Stimulated activated CD8-positive, alpha-beta memory T cell treated with anti-CD3 and anti-CD28 coated beads, Interleukin-4, amount 100 ng/mL, for 1 hour (primary cell): ENCODE data around the gene PIP.
"Not testable (repeated sequence)": the region's sequence is repeated elsewhere in the genome, so short reads cannot be mapped to it uniquely, and the experiment has no call there.

Experiments
- DNase-seq, 2 donors: peaks; one replicate each; pipeline ENCODE4 v3.0.0-alpha.2; 2020; ENCODE audit warnings: low read depth in 2 of 2, low spot score in 1 of 2

PIP gene, protein sequence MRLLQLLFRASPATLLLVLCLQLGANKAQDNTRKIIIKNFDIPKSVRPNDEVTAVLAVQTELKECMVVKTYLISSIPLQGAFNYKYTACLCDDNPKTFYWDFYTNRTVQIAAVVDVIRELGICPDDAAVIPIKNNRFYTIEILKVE

DNA sequence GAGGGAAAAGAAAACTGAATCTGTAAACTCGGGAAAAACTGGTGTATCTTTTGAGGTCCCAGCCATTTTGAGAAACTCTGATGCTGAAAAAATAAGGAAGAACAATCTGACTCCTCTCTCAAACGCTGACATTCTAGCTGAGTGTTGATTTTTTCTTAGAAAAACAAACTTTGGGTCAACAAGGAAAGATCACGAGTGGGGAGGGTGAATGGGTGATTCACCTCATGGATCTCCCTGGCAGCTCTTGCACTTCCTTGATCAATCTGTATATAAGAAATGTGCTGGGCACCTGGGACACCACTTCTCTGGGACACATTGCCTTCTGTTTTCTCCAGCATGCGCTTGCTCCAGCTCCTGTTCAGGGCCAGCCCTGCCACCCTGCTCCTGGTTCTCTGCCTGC is at the start of gene PIP:
TSS of gene PIP (plus strand) at position 297 of the 400 bp plus-strand sequence. CDS start at position 337, 40 bp downstream.
- no peak for DNase-seq

DNA sequence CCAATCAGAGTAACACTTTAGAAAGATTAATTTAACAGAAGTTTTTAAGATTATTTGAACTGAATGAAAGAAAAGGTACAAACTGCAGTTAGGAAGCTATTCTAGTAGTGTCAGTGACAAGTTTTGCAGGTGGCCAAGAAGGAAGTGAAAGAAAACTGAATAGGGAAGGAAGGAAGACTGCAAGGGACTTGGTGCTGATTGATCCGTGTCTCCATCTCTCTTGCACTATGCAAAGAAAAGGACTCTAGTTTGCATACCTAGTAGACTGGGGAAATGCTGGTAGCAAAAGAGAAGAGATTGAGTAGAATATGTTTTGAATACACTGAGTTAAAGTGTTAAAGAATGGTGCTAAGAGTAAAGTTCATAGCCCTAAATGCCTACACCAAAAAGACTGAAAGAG is 46.8 kb upstream of the PIP start:
- DNase-seq = no peak

DNA sequence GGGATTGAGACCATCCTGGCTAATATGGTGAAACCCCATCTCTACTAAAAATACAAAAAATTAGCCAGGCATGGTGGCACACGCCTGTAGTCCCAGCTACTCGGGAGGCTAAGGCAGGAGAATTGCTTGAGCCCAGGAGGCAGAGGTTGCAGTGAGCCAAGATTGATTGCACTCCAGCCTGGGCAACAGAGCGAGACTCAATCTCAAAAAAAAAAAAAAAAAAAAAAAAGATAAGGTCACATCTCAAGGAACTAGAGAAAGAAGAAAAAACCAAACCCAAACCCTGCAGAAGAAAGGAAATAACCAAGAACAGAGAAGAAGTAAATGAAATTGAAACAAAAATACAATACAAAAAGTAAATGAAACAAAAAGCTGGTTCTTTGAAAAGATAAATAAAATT is 46.3 kb upstream of the PIP start:
- DNase-seq = not testable (repeated sequence)

DNA sequence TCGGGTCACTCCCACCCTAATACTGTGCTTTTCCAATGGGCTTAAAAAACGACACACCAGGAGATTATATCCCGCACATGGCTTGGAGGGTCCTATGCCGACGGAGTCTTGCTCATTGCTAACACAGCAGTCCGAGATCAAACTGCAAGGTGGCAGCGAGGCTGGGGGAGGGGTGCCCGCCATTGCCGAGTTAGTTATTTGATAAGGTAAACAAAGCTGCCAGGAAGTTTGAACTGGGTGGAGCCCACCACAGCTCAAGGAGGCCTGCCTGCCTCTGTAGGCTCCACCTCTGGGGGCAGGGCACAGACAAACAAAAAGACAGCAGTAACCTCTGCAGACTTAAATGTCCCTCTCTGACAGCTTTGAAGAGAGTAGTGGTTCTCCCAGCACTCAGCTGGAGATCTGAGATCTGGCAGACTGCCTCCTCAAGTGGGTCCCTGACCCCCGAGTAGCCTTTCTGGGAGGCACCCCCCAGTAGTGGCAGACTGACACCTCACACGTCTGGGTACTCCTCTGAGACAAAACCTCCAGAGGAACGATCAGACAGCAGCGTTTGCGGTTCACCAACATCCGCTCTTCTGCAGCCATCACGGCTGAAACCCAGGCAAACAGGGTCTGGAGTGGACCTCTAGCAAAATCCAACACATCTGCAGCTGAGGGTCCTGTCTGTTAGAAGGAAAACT is 43.2 kb upstream of the PIP start:
- DNase-seq = not testable (repeated sequence)

DNA sequence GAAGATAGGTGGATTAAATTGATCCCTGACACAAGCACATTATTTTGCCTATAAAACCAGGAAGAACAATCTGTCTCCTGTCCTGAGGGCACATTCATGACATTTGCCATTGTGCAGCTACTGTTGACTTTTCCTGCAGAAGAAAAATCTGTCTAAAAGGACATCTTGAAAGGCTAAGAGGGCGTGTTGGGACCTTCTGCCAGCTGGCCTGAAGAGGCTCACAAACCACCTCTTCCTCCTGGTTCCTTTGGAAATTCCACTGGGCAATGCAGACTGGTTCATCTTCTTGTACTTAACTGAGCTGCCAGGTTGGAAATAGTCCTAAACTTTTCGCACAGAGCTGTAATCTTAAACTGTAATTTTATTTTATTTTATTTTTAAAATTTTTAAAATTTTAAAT is 35.7 kb upstream of the PIP start:
- DNase-seq = no peak

DNA sequence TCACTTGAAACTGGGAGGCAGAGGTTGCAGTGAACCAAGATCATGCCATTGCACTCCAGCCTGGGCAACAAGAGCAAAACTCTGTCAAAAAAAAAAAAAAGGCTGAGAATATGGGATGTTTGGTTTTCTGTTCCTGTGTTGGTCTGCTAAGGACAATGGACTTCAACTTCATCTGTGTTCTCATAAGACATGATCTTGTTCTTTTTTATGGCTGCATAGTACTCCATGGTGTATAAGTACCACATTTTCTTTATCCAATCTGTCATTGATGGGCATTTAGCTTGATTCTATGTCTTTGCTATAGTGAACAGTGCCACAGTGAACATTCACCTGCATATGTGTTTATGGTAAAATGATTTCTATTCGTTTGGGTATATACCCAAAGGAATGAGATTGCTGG is 32.3 kb upstream of the PIP start:
- not testable (repeated sequence) for DNase-seq

DNA sequence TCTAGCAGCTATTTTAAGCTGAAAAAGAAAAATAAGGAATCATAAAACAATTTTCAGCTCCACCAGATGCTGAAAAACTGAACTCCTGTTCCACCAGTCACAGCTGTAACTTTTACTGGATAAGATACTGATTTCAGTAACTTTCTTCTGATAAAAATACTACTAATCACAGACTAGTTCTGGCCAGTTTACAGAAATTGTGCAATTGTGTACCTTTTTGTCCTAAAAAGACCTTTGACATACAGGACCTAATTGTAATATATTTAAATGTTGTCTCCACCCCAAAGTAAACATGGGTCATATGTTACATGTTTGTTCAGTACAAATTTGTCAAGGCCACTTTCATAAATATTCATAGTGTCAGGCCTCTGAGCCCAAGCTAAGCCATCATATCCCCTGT is 27.1 kb upstream of the PIP start:
- DNase-seq = no peak

DNA sequence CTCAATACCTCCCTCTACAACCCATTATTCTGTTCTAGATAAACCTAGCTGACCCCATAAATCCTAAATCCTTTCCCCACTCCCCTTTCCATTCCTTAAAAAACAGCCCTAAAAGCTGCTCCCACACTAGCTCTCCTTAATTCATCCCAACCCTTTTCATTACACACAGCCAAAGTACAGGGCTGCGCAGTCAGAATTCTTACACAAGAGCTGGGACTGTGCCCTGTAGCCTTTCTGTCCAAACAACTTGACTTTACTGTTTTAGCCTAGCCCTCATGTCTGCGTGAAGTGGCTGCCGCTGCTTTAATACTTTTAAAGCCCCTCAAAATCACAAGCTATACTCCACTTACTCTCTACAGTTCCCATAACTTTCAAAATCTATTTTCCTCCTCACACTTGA is 23.9 kb upstream of the PIP start:
- DNase-seq = not testable (repeated sequence)

DNA sequence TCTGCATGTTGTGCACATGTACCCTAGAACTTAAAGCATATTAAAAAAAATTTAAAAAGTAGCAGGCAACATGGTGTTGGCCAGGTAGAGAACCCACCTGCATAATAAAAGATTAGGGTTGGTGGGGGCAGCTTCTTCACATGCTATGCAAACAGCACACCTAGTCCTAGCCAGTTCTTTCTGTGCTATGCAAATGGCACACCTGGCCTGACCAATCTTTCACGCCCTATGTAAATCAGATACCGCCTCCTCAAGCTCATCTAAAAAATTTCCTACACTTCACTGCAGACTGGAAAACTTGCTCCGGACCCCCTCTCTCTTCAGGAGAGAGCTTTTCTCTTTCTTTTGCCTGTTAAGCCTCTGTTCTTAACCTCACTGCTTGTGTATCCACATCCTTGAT is 14.5 kb upstream of the PIP start:
- DNase-seq = no peak

DNA sequence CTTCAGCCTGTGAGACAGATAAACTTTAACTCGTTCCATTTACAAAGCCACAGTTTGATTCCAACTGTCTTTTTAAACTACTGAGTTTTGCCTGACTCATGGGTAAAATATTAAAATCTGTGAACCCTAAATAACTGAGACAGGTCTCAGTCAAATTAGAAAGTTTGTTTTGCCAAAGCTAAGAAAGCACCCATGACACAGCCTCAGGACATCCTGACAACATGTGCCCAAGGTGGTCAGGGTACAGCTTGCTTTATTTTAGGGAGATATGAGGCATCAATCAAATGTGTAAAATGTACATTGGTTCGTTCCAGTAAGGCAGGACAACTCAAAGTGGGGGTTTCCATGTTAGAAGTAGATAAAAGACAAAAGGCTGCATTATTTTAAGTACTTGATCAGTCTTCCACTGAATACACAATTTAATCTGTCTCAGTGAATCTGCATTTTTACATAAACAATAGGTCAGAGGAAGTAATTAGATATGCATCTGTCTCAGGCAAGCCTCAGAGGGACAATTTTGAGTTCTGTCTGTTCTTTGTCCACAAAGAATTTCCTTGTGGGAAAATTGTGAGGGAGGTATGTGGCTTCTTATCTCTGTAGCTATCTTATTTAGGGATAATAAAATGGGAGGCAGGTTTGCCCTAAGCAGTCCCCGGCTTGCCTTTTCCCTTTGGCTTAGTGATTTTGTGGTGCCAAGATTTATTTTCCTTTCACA is 11.0 kb upstream of the PIP start:
- no peak for DNase-seq

DNA sequence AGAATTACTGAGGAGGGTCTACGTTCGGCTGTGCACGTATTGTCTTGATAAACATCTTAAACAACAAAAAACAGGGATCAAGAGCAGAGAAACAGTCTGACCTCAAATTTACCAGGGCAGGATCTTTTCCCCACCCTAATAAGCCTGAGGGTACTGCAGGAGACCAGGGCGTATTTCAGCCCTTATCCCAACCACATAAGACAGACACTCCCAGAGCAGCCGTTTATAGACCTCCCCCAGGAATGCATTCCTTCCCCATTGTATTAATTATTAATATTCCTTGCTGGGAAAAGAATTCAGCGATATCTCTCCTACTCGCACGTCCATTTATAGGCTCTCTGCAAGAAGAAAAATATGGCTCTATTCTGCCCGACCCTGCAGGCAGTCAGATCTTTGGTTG is 8.6 kb upstream of the PIP start:
- DNase-seq = not testable (repeated sequence)

DNA sequence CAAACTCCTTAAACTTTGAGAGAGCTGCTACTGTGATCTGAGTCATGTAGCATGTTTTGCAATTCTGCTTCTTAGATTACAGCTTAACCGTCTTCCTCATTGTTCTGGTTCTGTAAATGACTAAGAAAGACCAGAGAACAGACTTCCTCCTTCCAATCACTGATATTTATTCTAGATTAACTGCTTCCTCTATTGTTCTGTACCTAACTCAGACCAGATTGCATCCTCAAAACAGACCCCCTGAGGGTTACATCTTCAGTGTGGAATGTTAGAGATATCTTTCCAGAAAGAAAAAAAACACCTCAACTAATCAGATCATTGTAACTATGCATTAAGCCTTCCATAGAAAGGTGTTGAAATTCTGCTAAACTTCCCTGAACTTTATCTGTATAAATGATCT is 5.7 kb upstream of the PIP start:
- DNase-seq = no peak

DNA sequence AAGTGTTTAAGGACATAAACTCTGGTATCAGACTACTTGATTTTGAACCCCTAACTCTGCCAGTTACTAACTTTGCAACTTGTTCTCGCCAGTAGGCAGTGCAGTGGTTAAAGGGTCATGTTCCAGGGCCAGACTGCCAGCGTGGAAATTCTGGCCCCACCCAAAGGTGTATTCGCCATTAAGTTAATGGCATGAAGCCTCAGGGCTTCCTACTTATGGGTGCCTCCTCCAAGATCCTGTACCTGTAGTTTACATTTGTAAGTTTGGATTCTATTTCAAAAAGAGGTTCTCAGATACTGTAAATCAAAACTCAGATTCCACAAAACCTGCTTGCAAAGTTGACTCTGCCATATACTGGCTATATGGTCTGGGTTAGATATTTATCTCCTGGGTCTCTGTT is 2.8 kb upstream of the PIP start:
- no peak for DNase-seq

DNA sequence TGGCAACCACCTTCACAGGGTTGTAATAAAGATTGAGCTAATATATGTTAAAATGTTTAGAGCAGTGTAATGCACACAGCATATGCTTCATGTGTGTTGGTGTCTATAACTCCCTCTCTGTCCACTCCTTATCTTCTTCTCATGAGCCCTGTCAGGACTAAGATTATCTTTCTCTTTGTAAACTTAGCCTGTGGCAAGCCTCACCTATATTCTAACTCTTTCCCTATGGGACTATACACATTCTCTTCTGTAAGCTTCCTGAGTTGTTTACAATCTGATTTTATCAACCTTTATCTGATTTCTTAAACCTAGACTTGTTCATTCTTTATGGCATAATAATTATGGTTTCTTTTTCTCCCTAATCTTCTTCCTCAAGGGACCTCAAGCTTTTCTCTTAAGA is 2.4 kb upstream of the PIP start:
- DNase-seq = no peak

DNA sequence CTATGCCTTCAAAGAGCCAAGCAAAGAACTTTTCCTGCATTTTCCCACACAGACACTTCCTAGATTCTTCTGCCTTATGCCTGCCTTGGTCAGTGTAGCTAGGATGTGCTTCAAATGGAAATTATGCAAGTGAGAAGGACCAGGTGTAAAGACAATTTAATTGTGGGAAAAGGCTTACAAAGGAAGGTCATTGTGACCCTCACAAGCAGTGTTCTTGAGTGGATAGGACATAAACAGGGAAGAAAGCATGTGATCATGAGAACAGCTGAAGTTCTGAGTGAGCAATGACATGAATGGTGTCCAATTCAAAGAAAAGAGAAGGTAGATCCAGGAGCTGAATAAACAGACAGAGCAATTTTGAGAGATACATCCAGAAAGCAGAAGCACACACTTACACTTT is 1.3 kb upstream of the PIP start:
- DNase-seq = no peak

DNA sequence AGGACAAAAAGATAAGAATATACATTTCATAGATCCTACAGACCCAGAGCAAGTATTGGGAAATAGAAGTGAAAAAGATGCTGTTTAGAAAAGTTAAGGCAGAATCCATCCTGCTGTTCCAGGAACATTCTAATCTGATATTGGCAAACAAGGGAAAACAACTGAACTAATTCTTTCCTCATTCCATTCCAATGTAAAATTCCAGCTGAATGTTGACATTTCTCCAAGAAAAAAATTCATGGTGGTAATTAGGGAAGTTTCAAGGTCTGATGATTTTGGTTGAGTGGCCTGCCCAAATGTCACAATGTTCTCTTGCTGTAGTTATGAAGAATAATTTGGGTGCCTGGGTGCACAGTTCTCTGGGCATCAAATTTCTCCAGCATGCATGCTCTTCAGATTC is 15.2 kb downstream of the PIP start:
- no peak for DNase-seq

DNA sequence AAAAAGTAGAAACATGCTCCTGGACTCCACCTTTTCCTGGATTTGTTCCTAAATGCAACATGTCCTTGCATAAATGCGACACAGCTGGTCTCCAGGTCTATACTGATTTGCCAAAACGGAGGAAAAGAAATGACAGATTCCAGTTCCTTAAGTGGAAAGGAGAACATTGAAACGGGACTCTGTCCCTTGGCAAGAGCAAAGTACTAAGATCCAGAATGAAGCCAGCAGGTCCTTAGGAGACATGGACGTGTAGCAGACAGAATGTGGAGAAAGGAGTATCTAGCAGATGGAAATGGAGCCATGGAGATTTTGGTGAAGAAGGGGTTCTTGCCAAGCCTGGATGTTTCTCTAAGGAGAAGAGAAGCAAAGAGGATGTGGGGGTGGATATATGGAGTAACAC is 16.2 kb downstream of the PIP start:
- DNase-seq = no peak

DNA sequence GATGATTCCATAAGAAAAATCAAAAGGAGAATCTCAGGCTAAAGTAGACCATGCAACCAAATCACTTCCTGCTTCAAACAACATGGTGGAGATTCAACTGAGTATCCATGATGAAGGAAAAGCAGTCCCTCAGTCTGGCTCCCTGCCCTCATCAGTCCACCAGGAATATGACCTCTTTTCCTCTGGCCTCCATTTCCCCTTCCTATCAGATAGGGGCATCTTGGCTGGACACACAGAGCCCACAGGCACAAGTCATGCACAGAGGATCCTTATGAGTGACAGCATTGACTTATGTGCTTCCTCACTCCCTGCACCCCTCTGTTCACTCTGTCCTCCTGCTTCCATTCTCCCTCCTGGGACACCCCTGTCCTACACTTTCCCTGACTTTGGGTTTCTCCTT is 16.8 kb downstream of the PIP start:
- no peak for DNase-seq

DNA sequence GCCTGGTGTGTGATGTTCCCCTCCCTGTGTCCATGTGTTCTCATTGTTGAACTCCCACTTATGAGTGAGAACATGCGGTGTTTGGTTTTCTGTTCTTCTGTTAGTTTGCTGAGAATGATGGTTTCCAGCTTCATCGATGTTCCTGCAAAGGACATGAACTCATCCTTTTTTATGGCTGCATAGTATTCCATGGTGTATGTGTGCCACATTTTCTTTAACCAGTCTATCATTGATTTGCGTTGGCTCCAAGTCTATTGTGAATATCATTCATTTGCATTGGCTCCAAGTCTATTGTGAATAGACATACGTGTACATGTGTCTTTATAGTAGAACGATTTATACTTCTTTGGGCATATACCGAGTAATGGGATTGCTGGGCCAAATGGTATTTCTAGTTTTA is 18.8 kb downstream of the PIP start:
- DNase-seq = not testable (repeated sequence)

DNA sequence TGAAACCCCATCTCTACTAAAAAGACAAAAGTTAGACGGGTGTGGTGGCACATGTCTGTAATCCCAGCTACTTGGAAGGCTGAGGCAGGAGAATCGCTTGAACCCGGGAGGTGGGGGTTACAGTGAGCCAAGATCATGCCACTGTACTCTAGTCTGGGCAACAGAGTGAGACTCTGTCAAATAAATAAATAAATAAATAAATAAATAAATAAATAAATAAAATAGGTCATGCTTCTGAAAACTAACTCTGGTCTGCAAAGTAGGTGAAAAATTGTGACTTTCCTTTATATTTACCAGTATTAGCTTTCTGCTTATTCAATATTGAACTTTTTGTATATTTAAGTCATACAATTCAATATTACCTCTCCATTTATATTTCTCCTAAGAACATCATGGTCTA is 26.7 kb downstream of the PIP start:
- DNase-seq = not testable (repeated sequence)

DNA sequence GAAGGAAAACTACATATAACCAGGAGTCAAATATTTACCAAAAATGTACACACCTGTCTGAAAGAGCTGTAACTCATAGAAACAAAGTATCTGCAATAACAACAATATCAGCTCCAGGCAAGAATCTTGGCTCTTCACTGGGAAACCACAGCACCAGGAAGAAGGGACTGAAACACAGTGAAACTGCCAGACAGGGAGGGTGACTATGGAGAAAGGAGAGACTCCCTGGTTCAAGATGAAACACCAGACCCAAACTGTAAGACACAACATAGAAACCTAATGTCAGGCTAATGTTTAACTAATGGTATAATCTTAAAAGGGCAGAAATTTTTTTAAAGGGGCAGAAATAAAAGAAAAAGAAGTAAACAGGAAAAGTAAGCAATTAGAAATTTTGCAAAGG is 39.8 kb downstream of the PIP start:
- no peak for DNase-seq

DNA sequence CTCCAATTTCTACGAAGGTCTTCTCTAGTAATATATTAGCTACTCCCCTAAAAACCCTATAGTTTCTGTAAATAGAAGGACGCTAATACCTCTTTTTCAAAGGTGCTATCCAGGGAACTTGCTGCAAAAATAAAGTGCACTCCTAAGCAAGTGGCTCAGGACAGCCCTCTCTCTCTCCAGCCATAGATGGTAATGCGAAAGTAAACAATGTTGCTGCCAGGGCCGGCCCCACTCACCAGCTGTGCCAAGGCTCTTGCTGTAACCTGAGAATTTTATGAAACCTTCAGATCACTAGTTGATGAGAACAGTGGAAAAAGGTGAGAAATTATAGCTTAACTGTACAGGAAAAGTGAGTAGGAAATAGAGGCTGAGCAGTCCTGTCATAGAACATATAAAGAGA is 40.5 kb downstream of the PIP start:
- no peak for DNase-seq

DNA sequence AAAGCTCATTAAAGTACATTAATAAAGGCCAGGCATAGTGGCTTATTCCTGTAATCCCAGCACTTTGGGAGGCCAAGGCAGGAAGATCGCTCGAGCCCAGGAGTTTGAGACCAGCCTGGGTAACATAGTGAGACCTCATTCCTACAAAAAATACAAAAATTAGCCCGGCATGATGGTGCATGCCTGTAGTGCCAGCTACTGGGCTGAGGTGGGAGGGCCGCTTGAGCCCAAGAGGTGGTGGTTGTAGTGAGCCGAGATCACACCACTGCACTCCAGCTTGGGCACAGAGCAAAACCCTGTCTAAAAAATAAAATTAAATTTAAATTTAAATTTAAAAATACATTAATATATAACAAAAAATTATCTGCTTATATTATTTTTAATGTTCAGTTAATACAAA is 44.3 kb downstream of the PIP start:
- DNase-seq = no peak
